ENCODE results near the gene DNLZ.

The DNLZ gene

GRCh38 chr9:136343121-136343883 is 20.2 kb downstream of the DNLZ start:
- TF ChIP-seq CTCF (IDR thresholded peaks at IDR 0.05; ENCODE audit: control insufficient read depth, extremely low read depth, insufficient read depth), result no peak
- no peak for DNase-seq (ENCODE audit: low read depth)

GRCh38 chr9:136342181-136343120 is 21.1 kb downstream of the DNLZ start:
- TF ChIP-seq CTCF (IDR thresholded peaks at IDR 0.05; ENCODE audit: control insufficient read depth, extremely low read depth, insufficient read depth), result no peak
- H3K4me3 ChIP-seq (ENCODE audit: low read depth, low read length), result no peak overlapping the region
- no peak for DNase-seq (ENCODE audit: low read depth)

More at GRCh38 chr9:136343121-136343883, 20.2 kb downstream of the DNLZ start:
- H3K4me3 ChIP-seq (ENCODE audit: low read depth, low read length), result no peak overlapping the region

GRCh38 chr9:136341769-136342168 is 21.8 kb downstream of the DNLZ start:
- no peak overlapping the region for H3K4me3 ChIP-seq (ENCODE audit: low read depth, low read length)
- TF ChIP-seq CTCF (IDR thresholded peaks at IDR 0.05; ENCODE audit: control insufficient read depth, extremely low read depth, insufficient read depth), result no peak
- DNase-seq (ENCODE audit: low read depth), result no peak

GRCh38 chr9:136341042-136341655 is 22.4 kb downstream of the DNLZ start:
- no peak for DNase-seq (ENCODE audit: low read depth)
- H3K4me3 ChIP-seq (ENCODE audit: low read depth, low read length), result no peak overlapping the region
- no peak for TF ChIP-seq CTCF (IDR thresholded peaks at IDR 0.05; ENCODE audit: control insufficient read depth, extremely low read depth, insufficient read depth)

GRCh38 chr9:136340356-136341041 is 23.0 kb downstream of the DNLZ start:
- TF ChIP-seq CTCF (IDR thresholded peaks at IDR 0.05; ENCODE audit: control insufficient read depth, extremely low read depth, insufficient read depth), result no peak
- no peak overlapping the region for H3K4me3 ChIP-seq (ENCODE audit: low read depth, low read length)
- DNase-seq (ENCODE audit: low read depth), result no peak

GRCh38 chr9:136339958-136340310 is 23.6 kb downstream of the DNLZ start:
- no peak overlapping the region for H3K4me3 ChIP-seq (ENCODE audit: low read depth, low read length)
- no peak for DNase-seq (ENCODE audit: low read depth)
- TF ChIP-seq CTCF (IDR thresholded peaks at IDR 0.05; ENCODE audit: control insufficient read depth, extremely low read depth, insufficient read depth), result no peak
